Erythroblast (primary cell): ENCODE data around the gene BMP2K.

Experiments used
- GATA1 ChIP-seq: IDR thresholded peaks from 2 replicates; pipeline ENCODE4 v1.6.1; 2011; ENCODE audit warnings: low read depth, mild to moderate bottlenecking, control low read depth, low read length, moderate library complexity
- POLR2A ChIP-seq: IDR thresholded peaks from 2 replicates; pipeline ENCODE4 v1.6.1; 2011; ENCODE audit warnings: mild to moderate bottlenecking, low read length

DNA sequence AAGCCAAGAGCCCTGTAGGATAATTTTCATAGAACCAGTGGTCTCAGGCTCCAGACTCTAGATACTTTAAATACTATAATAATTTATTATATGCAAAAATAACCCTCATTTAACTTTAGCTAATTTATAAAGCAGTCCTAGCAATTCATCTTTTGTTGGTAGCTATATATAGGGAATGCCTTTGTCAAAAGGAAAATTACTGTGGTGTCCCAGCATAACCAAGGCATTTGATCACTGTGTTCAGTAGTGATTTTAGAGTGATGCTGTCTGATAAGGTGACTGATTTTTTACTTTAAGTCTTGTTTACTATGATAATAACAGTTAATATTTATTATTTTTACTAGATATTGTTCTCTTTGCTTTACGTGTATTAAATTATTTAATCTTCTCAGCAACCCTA, 101.9 kb downstream of the BMP2K start:
- no peak for TF ChIP-seq POLR2A
- no peak for TF ChIP-seq GATA1
